Measurements from ENCODE around the gene MYPOP. TPM values are rescaled to one million over a fixed set of nuclear protein-coding genes. Genes with fewer than 3 reads are reported as not detected.

MYPOP gene
- total and polyA plus RNA-seq, 9 of the 15 experiments (the other 6 are each of a cell fraction or from before 2014, with no cell fraction given) = 0.32 to 7.6 (median 1.6) TPM

DNA sequence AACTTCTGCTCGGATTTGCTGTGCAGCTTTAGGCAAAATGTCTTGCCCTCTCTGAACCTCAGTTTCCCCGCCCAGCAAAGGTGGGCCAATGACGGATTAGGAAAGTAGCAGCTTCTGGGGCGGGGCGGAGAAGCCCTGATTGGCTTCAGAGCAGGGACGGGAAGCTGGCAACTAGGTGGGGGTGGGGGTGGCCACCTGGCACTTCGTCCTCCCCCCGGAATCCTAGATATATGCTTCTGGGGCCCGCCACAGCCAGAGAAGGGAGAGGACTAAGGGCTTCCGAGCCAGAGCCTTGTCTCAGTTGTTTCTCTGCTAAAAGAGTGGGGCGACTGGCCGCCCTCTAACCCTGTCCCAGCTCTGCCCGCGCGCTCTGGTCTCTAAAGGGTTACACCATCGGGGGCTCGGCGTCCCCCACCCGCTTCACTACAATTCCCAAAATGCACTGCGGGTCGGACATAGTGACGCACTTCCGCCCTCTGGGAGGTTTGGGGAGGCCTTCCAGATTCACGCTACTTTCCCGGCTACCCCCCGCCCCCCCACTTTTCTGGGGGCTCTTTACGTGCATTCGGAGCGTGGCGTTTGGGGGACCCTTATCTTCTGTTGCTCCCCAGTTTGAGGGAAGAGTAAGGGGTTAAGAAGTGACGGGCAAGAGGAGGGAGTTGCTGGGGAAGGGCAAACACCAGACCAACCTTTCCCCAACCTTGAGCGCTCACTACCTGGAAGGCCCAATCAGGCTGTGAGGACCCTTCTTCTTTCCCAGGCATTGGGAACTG is 15.8 kb downstream of the MYPOP start (continued):
- TF ChIP-seq ZNF143 (CRISPR knock-in tag; IDR thresholded peaks at IDR 0.05) = peak; percentile 82
- no peak for TF ChIP-seq NELFE (IDR thresholded peaks at IDR 0.05; ENCODE audit: insufficient read depth, insufficient read length)
- TF ChIP-seq, protein P1, sequence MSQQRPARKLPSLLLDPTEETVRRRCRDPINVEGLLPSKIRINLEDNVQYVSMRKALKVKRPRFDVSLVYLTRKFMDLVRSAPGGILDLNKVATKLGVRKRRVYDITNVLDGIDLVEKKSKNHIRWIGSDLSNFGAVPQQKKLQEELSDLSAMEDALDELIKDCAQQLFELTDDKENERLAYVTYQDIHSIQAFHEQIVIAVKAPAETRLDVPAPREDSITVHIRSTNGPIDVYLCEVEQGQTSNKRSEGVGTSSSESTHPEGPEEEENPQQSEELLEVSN (IDR thresholded peaks at IDR 0.05; ENCODE audit: borderline replicate concordance in 1 of 2, extremely low read depth in 1 of 2, insufficient read depth in 1 of 2, insufficient read length in 1 of 2, low read depth in 1 of 2, low read length in 1 of 2, poor library complexity in 1 of 2, severe bottlenecking in 1 of 2) = peak in 1 of 2 experiments; percentile 18
- TF ChIP-seq, protein P2, sequence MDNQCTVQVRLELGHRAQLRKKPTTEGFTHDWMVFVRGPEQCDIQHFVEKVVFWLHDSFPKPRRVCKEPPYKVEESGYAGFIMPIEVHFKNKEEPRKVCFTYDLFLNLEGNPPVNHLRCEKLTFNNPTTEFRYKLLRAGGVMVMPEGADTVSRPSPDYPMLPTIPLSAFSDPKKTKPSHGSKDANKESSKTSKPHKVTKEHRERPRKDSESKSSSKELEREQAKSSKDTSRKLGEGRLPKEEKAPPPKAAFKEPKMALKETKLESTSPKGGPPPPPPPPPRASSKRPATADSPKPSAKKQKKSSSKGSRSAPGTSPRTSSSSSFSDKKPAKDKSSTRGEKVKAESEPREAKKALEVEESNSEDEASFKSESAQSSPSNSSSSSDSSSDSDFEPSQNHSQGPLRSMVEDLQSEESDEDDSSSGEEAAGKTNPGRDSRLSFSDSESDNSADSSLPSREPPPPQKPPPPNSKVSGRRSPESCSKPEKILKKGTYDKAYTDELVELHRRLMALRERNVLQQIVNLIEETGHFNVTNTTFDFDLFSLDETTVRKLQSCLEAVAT (IDR thresholded peaks at IDR 0.05) = peak in 1 of 2 experiments; percentile 12; a peak in 1 of 4 replicates
- no peak for TF ChIP-seq ZNF589 (CRISPR knock-in tag; IDR thresholded peaks at IDR 0.05; ENCODE audit: low read depth)
- TF ChIP-seq NFE2 (IDR thresholded peaks at IDR 0.05; ENCODE audit: low read depth) = no peak
- peak in 1 of 2 experiments; percentile 93; a peak in 1 of 4 replicates for TF ChIP-seq KDM4B (IDR thresholded peaks at IDR 0.05; ENCODE audit: borderline replicate concordance in 2 of 2, low read depth in 1 of 2)
- TF ChIP-seq ETS2 (tag; IDR thresholded peaks at IDR 0.05; ENCODE audit: borderline replicate concordance, poor library complexity, severe bottlenecking) = no peak
- peak; percentile 69; the same call in 1 of the 2 replicates for TF ChIP-seq HDAC2 (IDR thresholded peaks at IDR 0.05)
- TF ChIP-seq SIX5 (IDR thresholded peaks at IDR 0.05; ENCODE audit: borderline replicate concordance in 1 of 2, insufficient read depth in 1 of 2, low read depth in 1 of 2, low read length in 2 of 2) = peak; percentile 64 to 82
- TF ChIP-seq C11orf30 (IDR thresholded peaks at IDR 0.05; ENCODE audit: low read depth) = no peak
- TF ChIP-seq SMAD1 (IDR thresholded peaks at IDR 0.05; ENCODE audit: low read depth, low read length, partially characterized antibody) = peak; percentile 22
- TF ChIP-seq ZC3H8 (IDR thresholded peaks at IDR 0.05) = no peak
- TF ChIP-seq SRSF7 (optimal IDR thresholded peaks at IDR 0.05; ENCODE audit: low read depth, low read length) = no peak
- TF ChIP-seq POLR2H (tag; IDR thresholded peaks at IDR 0.05; ENCODE audit: low read depth) = no peak
- TF ChIP-seq, protein P3, sequence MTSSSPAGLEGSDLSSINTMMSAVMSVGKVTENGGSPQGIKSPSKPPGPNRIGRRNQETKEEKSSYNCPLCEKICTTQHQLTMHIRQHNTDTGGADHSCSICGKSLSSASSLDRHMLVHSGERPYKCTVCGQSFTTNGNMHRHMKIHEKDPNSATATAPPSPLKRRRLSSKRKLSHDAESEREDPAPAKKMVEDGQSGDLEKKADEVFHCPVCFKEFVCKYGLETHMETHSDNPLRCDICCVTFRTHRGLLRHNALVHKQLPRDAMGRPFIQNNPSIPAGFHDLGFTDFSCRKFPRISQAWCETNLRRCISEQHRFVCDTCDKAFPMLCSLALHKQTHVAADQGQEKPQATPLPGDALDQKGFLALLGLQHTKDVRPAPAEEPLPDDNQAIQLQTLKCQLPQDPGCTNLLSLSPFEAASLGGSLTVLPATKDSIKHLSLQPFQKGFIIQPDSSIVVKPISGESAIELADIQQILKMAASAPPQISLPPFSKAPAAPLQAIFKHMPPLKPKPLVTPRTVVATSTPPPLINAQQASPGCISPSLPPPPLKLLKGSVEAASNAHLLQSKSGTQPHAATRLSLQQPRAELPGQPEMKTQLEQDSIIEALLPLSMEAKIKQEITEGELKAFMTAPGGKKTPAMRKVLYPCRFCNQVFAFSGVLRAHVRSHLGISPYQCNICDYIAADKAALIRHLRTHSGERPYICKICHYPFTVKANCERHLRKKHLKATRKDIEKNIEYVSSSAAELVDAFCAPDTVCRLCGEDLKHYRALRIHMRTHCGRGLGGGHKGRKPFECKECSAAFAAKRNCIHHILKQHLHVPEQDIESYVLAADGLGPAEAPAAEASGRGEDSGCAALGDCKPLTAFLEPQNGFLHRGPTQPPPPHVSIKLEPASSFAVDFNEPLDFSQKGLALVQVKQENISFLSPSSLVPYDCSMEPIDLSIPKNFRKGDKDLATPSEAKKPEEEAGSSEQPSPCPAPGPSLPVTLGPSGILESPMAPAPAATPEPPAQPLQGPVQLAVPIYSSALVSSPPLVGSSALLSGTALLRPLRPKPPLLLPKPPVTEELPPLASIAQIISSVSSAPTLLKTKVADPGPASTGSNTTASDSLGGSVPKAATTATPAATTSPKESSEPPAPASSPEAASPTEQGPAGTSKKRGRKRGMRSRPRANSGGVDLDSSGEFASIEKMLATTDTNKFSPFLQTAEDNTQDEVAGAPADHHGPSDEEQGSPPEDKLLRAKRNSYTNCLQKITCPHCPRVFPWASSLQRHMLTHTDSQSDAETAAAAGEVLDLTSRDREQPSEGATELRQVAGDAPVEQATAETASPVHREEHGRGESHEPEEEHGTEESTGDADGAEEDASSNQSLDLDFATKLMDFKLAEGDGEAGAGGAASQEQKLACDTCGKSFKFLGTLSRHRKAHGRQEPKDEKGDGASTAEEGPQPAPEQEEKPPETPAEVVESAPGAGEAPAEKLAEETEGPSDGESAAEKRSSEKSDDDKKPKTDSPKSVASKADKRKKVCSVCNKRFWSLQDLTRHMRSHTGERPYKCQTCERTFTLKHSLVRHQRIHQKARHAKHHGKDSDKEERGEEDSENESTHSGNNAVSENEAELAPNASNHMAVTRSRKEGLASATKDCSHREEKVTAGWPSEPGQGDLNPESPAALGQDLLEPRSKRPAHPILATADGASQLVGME (CRISPR knock-in tag; IDR thresholded peaks at IDR 0.05) = no peak
- TF ChIP-seq HDAC3 (IDR thresholded peaks at IDR 0.05; ENCODE audit: borderline replicate concordance, partially characterized antibody) = peak; percentile 47
- no peak for TF ChIP-seq RBM14 (IDR thresholded peaks at IDR 0.05; ENCODE audit: borderline replicate concordance, insufficient read depth, low read depth, low read length)
- TF ChIP-seq SMARCA5 (IDR thresholded peaks at IDR 0.05) = peak; percentile 95
